Activated naive CD8-positive, alpha-beta T cell treated with anti-CD3 and anti-CD28 coated beads for 36 hours (primary cell): ENCODE measurements around the gene GNG13. TPM values are rescaled to one million over a fixed set of nuclear protein-coding genes. Genes with fewer than 3 reads are reported as not detected.
"Not testable (repeated sequence)": the region's sequence is repeated elsewhere in the genome, so short reads cannot be mapped to it uniquely, and the experiment has no call there.

Source experiments
- DNase-seq: peaks from one replicate; pipeline ENCODE4 v3.0.0; 2021
- H3K27ac Mint-ChIP-seq: one replicate; pipeline ENCODE4 v1.8.0; 2022; ENCODE audit warnings: mild to moderate bottlenecking, moderate library complexity, mixed read lengths
- H3K27me3 Mint-ChIP-seq: one replicate; pipeline ENCODE4 v1.8.0; 2022; ENCODE audit warnings: mild to moderate bottlenecking, mixed read lengths
- H3K36me3 Mint-ChIP-seq: one replicate; pipeline ENCODE4 v1.8.0; 2021; ENCODE audit warnings: mild to moderate bottlenecking, mixed read lengths
- H3K4me1 Mint-ChIP-seq: one replicate; pipeline ENCODE4 v1.8.0; 2021; ENCODE audit warnings: mixed read lengths
- H3K4me3 Mint-ChIP-seq: one replicate; pipeline ENCODE4 v1.8.0; 2022; ENCODE audit warnings: mild to moderate bottlenecking, moderate library complexity, mixed read lengths
- H3K9me3 Mint-ChIP-seq: one replicate; pipeline ENCODE4 v1.8.0; 2022; ENCODE audit warnings: mixed read lengths
- total RNA-seq, 2 experiments: library from RNA; stranded (reverse); gene quantifications; one replicate each; pipeline ENCODE4 v1.2.3, GENCODE V29; 2021

GNG13 gene
- total RNA-seq, 2 experiments from 2014 or later: not detected

GRCh38 chr16:838741-839140 lies 38.2 kb upstream of the GNG13 start:
- H3K9me3 Mint-ChIP-seq: peaks cover 13% of the 10 kb centered on the region
- DNase-seq: no peak
- no peak overlapping the region for H3K4me3 Mint-ChIP-seq
- no peaks in the 10 kb centered on the region for H3K36me3 Mint-ChIP-seq
- H3K27ac Mint-ChIP-seq: no peak overlapping the region
- no peaks in the 10 kb centered on the region for H3K4me1 Mint-ChIP-seq
- H3K27me3 Mint-ChIP-seq: no peaks in the 10 kb centered on the region

- peaks cover 13% of the 10 kb centered on the region for H3K9me3 Mint-ChIP-seq
- not testable (repeated sequence) for H3K27me3 Mint-ChIP-seq, DNase-seq, H3K36me3 Mint-ChIP-seq, H3K4me3 Mint-ChIP-seq, H3K27ac Mint-ChIP-seq, H3K4me1 Mint-ChIP-seq
These were observed 36.3 kb upstream of the GNG13 start for GRCh38 chr16:836822-837221.

- no peak for DNase-seq
- Mint-ChIP-seq H3K4me1 (no peaks in the 10 kb centered on the region), H3K4me3 (no peak overlapping the region), H3K9me3 (peaks cover 13% of the 10 kb centered on the region), H3K27me3 (no peaks in the 10 kb centered on the region), H3K36me3 (no peaks in the 10 kb centered on the region), H3K27ac (no peak overlapping the region)
These were observed 35.7 kb upstream of the GNG13 start for GRCh38 chr16:836221-836620.

GRCh38 chr16:835373-835772 lies 34.8 kb upstream of the GNG13 start:
- Mint-ChIP-seq H3K4me1 (no peaks in the 10 kb centered on the region), H3K36me3 (no peaks in the 10 kb centered on the region), H3K27ac (no peak overlapping the region), H3K9me3 (peaks cover 13% of the 10 kb centered on the region), H3K27me3 (peaks cover under 1% of the 10 kb centered on the region), H3K4me3 (no peak overlapping the region)
- no peak for DNase-seq

GRCh38 chr16:833411-833810 lies 32.9 kb upstream of the GNG13 start:
- Mint-ChIP-seq H3K36me3 (no peaks in the 10 kb centered on the region), H3K9me3 (peaks cover 13% of the 10 kb centered on the region), H3K4me3 (no peak overlapping the region), H3K27me3 (peaks cover 9% of the 10 kb centered on the region), H3K4me1 (no peaks in the 10 kb centered on the region), H3K27ac (no peak overlapping the region)
- no peak for DNase-seq

GRCh38 chr16:832652-833336 lies 32.3 kb upstream of the GNG13 start:
- H3K27ac Mint-ChIP-seq: no peak overlapping the region
- no peak for DNase-seq
- H3K9me3 Mint-ChIP-seq: peaks cover 13% of the 10 kb centered on the region
- H3K4me3 Mint-ChIP-seq: no peak overlapping the region
- H3K4me1 Mint-ChIP-seq: no peaks in the 10 kb centered on the region
- H3K36me3 Mint-ChIP-seq: no peaks in the 10 kb centered on the region
- H3K27me3 Mint-ChIP-seq: peaks cover 9% of the 10 kb centered on the region

DNA sequence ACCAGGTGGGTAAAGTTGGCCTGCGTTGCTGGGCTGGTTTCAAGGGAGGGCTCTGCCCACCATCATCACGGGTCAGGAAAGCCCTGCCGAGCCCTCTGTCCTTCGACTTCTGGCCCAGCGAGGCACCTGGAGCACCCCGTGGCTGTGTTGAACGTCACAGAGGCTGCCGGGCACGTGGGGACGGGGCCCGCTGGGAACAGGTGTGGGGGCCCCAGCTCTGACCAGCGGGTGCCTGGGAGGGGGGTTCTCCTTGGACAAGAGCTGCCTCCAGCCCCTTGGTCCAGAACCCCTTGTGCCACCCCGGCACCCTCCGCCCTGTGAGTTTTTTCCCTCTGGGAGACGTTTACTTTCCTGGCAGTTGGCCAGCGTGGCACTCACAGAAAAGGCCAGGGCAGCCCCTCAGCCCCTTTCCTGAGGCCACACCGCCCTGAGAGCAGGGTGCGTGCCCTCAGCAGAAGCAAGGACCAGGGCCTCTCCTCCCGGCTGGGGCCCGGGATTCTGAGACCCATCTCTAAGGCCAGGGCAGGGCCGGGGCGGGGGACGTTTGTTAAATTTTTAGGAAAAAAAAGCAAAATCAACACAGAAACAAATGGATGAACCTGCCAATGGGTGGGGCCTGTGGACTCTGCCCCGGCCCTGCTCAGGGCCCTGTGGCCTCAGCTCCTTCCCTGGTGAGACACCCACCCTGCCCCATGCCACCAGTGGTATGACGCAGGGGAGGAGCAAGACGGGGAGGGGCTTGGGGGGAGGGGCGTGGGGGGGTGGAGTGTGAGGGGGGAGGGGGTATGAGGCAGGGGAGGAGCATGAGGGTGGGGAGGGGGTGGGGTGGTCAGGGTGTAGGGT lies 31.3 kb upstream of the GNG13 start:
- DNase-seq: no peak
- Mint-ChIP-seq H3K4me1 (no peaks in the 10 kb centered on the region), H3K27me3 (peaks cover 9% of the 10 kb centered on the region), H3K36me3 (no peaks in the 10 kb centered on the region), H3K4me3 (no peak overlapping the region), H3K9me3 (peaks cover 10% of the 10 kb centered on the region), H3K27ac (no peak overlapping the region)

GRCh38 chr16:830871-831570 lies 30.5 kb upstream of the GNG13 start:
- Mint-ChIP-seq H3K27me3 (peaks cover 9% of the 10 kb centered on the region), H3K36me3 (no peaks in the 10 kb centered on the region), H3K27ac (no peak overlapping the region), H3K4me3 (no peak overlapping the region), H3K4me1 (no peaks in the 10 kb centered on the region), H3K9me3 (peaks cover 4% of the 10 kb centered on the region)
- no peak for DNase-seq

- Mint-ChIP-seq H3K36me3 (no peaks in the 10 kb centered on the region), H3K27me3 (peaks cover 9% of the 10 kb centered on the region), H3K4me3 (no peak overlapping the region), H3K4me1 (no peaks in the 10 kb centered on the region), H3K27ac (no peak overlapping the region), H3K9me3 (no peaks in the 10 kb centered on the region)
- no peak for DNase-seq
These were observed 29.8 kb upstream of the GNG13 start for GRCh38 chr16:830107-830870.

- Mint-ChIP-seq H3K9me3 (no peaks in the 10 kb centered on the region), H3K4me3 (no peak overlapping the region)
- no peak for DNase-seq
These were observed 28.4 kb upstream of the GNG13 start for GRCh38 chr16:828891-829290.

DNA sequence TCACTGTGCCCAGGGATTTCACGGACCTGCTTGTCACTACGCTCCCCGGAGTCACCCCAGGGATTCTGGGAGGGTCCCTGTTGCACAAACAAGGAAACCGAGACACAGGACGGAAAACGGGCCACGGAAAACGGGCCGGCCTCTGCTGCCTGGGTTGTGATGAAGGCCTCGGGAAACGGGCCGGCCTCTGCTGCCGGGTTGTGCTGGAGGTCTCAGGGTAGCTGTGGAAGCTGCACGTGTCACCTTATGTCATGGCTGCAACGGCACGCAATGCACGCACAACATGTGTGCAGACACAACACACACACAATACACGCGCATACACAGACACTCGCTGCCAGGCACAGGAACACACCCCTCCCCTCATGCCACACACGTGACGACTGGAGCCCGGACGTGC lies 27.0 kb upstream of the GNG13 start:
- no peaks in the 10 kb centered on the region for H3K9me3 Mint-ChIP-seq
- peaks cover 9% of the 10 kb centered on the region for H3K27me3 Mint-ChIP-seq
- no peaks in the 10 kb centered on the region for H3K4me1 Mint-ChIP-seq
- no peak overlapping the region for H3K4me3 Mint-ChIP-seq
- H3K27ac Mint-ChIP-seq: no peak overlapping the region
- no peaks in the 10 kb centered on the region for H3K36me3 Mint-ChIP-seq
- no peak for DNase-seq

More at GRCh38 chr16:828891-829290, 28.4 kb upstream of the GNG13 start:
- Mint-ChIP-seq H3K27ac (no peak overlapping the region), H3K4me1 (no peaks in the 10 kb centered on the region), H3K36me3 (no peaks in the 10 kb centered on the region), H3K27me3 (peaks cover 9% of the 10 kb centered on the region)

- DNase-seq: no peak
- H3K36me3 Mint-ChIP-seq: no peaks in the 10 kb centered on the region
- H3K27ac Mint-ChIP-seq: no peak overlapping the region
- no peaks in the 10 kb centered on the region for H3K9me3 Mint-ChIP-seq
- H3K4me1 Mint-ChIP-seq: no peaks in the 10 kb centered on the region
- H3K4me3 Mint-ChIP-seq: no peak overlapping the region
- peaks cover 13% of the 10 kb centered on the region for H3K27me3 Mint-ChIP-seq
These were observed 25.0 kb upstream of the GNG13 start for GRCh38 chr16:825341-826061.

- DNase-seq: no peak
- H3K4me3 Mint-ChIP-seq: no peak overlapping the region
- H3K27me3 Mint-ChIP-seq: peaks cover 5% of the 10 kb centered on the region
- H3K9me3 Mint-ChIP-seq: no peaks in the 10 kb centered on the region
- H3K36me3 Mint-ChIP-seq: no peaks in the 10 kb centered on the region
- no peak overlapping the region for H3K27ac Mint-ChIP-seq
- H3K4me1 Mint-ChIP-seq: peaks cover 3% of the 10 kb centered on the region
These were observed 24.1 kb upstream of the GNG13 start for GRCh38 chr16:824601-825000.

DNA sequence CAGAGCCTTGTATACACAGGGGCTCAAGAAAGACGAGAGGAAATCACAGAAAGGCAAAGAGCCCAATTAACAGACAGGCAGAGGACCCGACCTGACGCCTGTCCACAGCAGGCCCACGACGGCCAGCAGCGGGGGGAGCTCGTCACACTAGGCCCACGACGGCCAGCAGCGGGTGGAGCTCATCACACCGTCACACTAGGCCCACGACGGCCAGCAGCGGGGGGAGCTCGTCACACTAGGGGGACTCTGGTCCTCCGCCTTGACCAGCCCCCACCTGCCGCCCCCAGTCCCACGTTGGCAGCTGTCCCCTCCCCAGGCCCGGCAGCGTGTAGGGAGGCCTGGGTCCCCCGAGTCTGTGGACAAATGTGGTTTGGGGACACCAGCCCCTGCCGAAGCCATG lies 23.7 kb upstream of the GNG13 start:
- Mint-ChIP-seq H3K9me3 (no peaks in the 10 kb centered on the region), H3K27ac (no peak overlapping the region), H3K4me3 (no peak overlapping the region), H3K4me1 (peaks cover 3% of the 10 kb centered on the region), H3K27me3 (peaks cover 4% of the 10 kb centered on the region), H3K36me3 (no peaks in the 10 kb centered on the region)
- DNase-seq: no peak
